Activated CD8-positive, alpha-beta memory T cell treated with anti-CD3 and anti-CD28 coated beads for 1 hour (primary cell): ENCODE measurements around the gene SLC38A8.

ENCODE experiments used
- DNase-seq, 2 donors: peaks; one replicate each; pipeline ENCODE4 v3.0.0-alpha.2; 2020; ENCODE audit warnings: low read depth in 1 of 2; ENCODE audit errors: extremely low read depth in 1 of 2

Gene SLC38A8

GRCh38 chr16:84068783-84069462, 26.3 kb upstream of the SLC38A8 start:
- DNase-seq, result no peak

- no peak for DNase-seq
Observed at GRCh38 chr16:84068041-84068440, 25.4 kb upstream of the SLC38A8 start.

DNA sequence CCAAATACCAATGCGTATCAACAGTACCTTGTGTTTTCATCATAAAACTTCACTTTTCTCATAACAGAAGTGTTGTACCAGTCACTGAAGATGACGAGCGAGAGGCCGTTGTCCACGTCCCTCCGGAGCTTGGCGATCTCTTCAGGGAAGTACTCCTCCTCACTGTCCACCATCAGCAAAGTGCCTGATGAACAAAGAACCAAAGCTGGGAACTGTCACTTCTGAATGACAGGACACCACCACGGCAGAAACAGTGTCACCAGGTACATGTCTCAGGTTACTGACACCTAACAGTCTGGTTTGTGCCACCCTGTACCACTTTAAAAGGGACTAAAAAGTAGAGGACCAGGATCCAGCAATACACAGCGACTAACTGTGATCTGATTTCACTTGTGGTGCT, 25.0 kb upstream of the SLC38A8 start:
- DNase-seq, result no peak

- no peak for DNase-seq
Observed at GRCh38 chr16:84065536-84066132, 23.0 kb upstream of the SLC38A8 start.

DNA sequence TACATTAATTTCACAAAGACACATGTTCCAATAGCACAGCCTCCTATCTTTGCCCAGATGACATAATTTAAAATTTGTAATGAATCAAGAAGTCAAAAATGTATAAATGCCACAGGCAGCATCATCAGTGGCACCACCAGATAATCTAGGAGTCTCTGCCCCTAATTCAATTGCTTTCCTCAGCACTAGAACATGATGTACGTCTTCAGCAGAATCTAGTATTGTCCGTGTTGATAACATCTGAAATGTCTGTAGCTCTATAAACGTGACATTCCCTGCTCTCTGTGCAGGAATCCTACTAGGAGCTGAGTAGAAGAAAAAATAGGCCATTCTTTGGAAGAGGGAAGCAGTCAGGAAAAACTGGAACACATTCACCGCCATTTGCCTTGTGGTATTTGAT, 21.4 kb upstream of the SLC38A8 start:
- DNase-seq, result no peak

GRCh38 chr16:84062734-84063640, 20.4 kb upstream of the SLC38A8 start:
- peak; percentile 8 to 44 for DNase-seq

- DNase-seq, result no peak
Observed at GRCh38 chr16:84061236-84061819, 18.7 kb upstream of the SLC38A8 start.

DNA sequence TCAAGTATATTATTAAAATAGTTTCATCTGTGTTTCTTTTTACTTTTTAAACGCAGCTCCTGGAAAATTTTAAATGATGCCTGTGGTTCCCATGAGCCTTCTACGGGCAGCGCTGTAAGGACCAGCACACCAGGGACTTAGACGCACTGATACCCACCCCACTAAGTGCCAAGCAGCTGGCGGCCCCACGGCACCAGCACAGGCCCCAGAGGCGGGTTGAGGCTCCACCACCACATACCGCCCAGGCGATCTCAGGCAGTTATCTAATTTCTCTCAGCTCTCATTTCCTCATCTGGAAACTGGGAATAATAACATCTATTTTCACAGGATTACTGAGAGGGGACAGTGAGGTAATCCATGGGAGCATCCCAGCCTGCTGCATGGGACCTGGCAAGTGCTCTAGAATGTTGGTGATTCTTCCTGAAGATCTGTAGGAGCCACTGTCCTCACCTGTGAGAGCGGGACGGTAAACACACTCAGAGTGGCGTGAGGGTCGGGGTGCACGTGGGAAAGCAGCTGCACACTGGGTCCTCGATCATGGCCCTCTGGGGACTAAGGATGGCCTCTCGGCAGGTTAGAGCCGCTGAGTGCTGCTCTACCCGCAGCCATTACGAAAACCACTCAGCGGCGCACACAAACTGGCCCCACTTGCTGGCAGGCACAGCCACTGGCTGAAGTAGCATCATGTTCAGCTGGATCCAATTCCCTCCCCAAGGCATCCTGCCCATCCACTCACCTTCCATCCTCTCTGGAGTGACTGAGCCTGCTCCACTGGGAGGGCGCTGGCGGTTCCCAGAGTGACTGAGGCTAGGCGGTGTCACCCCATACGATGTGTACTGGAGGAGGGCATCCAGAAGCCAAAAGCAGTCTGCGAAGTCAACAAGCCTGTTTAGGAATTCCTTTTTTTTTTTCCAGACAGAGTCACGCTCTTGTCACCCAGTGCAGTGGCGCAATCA, 17.6 kb upstream of the SLC38A8 start:
- DNase-seq, result no peak

DNA sequence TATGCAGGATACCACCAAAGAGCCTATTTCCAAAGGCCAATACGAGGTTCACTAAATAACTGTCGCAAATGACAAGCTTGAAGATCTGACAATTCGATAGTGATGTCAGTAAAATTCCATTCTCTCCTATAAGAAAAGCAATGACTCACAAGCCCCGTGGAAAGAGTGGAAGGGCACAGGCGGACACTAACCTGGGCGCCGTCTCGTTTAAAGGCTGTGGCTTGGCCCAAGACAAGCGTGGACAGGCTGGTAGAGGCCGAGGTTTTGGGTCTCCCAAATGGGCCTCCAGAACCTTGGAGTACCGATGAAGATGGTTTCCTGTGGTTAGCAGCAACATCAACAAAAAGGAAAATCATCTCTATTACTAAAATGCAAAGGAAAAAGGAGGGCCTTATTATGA, 16.5 kb upstream of the SLC38A8 start:
- DNase-seq, result no peak

GRCh38 chr16:84058664-84059063, 16.1 kb upstream of the SLC38A8 start:
- DNase-seq, result no peak

DNA sequence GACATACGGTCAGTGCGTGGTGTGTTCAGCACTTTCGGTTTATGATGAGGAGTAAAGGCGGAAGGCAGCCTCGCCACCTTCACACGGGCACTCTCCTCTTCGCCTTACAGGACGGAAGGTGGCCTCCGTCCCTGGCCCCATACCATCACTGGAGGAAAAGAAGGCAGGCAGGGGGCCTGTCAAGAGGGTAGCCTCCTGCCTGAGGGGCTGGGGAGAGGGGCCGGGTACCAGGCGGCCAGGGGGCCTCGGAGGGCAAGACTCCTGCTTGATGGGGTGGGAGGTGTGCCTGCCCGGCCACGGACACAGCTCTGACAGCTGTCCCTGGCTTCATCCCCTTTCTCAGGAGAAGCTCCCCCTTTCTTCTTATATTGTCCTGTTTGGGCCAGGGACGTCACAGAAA, 15.6 kb upstream of the SLC38A8 start:
- DNase-seq, result no peak

GRCh38 chr16:84056933-84057332, 14.3 kb upstream of the SLC38A8 start:
- no peak for DNase-seq

- DNase-seq, result no peak
Observed at GRCh38 chr16:84055801-84056634, 13.4 kb upstream of the SLC38A8 start.

DNA sequence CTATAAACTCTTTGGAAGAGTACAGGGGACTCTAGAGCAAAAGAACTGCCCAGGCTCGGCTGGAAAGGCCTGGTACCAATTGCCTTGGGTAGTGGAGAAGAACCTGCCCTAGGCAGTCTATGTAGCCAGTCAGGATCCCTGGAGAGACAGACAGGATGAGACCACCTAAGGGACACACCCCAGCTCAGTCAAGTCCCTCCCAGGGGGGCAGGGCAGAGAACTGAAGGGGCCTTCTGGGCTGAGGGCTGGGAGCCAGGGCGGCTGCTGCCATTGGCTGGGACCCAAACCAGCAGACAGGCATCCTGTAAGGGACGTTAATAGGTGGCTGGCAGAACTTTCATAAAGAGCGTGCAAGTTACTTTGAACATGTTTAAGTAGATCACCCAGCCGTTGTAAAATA, 12.8 kb upstream of the SLC38A8 start:
- no peak for DNase-seq

DNA sequence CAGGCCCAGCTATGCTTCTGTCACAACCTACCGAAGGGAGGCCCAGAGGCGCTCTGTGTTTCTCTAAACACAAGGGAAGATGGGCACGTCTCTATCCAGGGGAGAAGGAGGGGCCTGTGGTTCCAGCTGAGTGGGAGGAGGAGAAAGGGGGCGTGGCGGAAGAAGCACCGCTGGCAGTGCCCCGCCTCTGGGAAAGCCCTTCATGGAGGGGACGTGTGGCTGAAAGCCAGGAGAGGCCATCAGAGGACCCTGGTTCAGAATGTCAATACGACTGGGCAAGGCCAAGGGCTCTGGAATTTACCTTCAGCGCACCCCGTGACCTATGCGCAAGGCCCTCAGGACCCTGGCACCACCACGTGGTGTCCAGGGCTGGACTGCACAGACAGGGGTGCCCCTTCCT, 12.3 kb upstream of the SLC38A8 start:
- DNase-seq, result no peak

DNA sequence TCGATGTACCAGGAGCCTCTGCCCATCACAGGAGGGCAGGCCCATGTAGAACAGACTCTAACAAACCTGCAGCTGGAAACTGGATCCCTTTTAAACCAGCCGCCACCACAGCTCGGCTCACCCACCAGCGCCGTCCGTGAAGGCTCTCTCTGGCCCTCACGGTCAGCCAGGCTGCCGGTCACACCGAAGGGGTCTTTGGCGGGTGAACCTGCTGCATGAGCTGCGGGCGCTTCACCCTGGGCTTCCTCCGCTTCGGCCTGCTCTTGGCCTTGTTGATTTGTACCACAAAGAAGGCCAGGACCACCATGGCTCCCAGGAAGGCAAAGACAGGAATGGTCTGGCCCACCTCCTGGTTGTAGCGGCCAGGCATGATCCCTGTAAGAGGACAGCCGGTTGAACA, 11.7 kb upstream of the SLC38A8 start:
- no peak for DNase-seq

DNA sequence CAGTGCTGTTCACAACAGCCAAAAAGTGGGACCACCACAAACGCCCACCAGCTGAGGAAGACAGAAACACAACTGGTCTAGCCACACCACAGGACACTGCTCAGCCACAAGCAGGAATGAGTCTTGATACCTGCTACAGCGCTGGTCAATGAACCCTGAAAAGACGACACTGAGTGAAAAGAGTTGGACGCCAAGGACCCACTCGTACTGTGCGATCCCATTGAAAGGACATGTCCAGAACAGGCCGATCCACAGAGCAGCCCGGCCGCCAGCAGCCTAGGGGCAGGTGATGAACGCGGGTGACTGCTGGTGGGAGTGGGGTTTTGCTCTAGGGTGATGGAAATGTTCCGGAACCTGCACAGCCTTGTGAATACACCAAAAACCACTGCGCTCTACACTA, 10.6 kb upstream of the SLC38A8 start:
- DNase-seq, result no peak

- DNase-seq, result no peak
Observed at GRCh38 chr16:84052071-84052622, 9.6 kb upstream of the SLC38A8 start.

- no peak for DNase-seq
Observed at GRCh38 chr16:84050316-84050715, 7.7 kb upstream of the SLC38A8 start.
